Measurements from ENCODE around the gene VSTM1.

The VSTM1 gene

GRCh38 chr19:54029930-54030490 is 33.7 kb downstream of the VSTM1 start:
- Histone ChIP-seq H3K4me3 (ENCODE audit: low read length) (no peak overlapping the region), H3K4me1 (ENCODE audit: insufficient read depth, low read length) (peaks cover 6% of the 10 kb centered on the region), H3K27ac (ENCODE audit: low read depth, low read length) (no peak overlapping the region), H3K36me3 (ENCODE audit: insufficient read depth, low read length) (no peaks in the 10 kb centered on the region), H3K27me3 (ENCODE audit: insufficient read depth, low read length) (no peaks in the 10 kb centered on the region), H3K9ac (ENCODE audit: low read depth, low read length) (no peak overlapping the region), H3K9me3 (ENCODE audit: insufficient read depth, low read depth, low read length) (no peaks in the 10 kb centered on the region)
- 61% methylated on average over 9 of the region's 9 CpGs for WGBS

- Histone ChIP-seq H3K4me1 (ENCODE audit: insufficient read depth, low read length) (no peaks in the 10 kb centered on the region), H3K27me3 (ENCODE audit: insufficient read depth, low read length) (no peaks in the 10 kb centered on the region)
- 93% methylated on average over 3 of the region's 3 CpGs for WGBS
These were observed 34.4 kb downstream of the VSTM1 start for GRCh38 chr19:54029301-54029700.

GRCh38 chr19:54026656-54027055 is 37.0 kb downstream of the VSTM1 start:
- H3K27ac ChIP-seq (ENCODE audit: low read depth, low read length), result no peak overlapping the region
- H3K9ac ChIP-seq (ENCODE audit: low read depth, low read length), result no peak overlapping the region
- H3K9me3 ChIP-seq (ENCODE audit: insufficient read depth, low read depth, low read length), result no peaks in the 10 kb centered on the region
- WGBS, result 94% methylated on average over 7 of the region's 7 CpGs
- no peaks in the 10 kb centered on the region for H3K4me1 ChIP-seq (ENCODE audit: insufficient read depth, low read length)
- no peak overlapping the region for H3K4me3 ChIP-seq (ENCODE audit: low read length)
- no peaks in the 10 kb centered on the region for H3K27me3 ChIP-seq (ENCODE audit: insufficient read depth, low read length)
- H3K36me3 ChIP-seq (ENCODE audit: insufficient read depth, low read length), result no peaks in the 10 kb centered on the region

More at GRCh38 chr19:54029301-54029700, 34.4 kb downstream of the VSTM1 start:
- no peak overlapping the region for H3K4me3 ChIP-seq (ENCODE audit: low read length)
- H3K9me3 ChIP-seq (ENCODE audit: insufficient read depth, low read depth, low read length), result no peaks in the 10 kb centered on the region
- no peak overlapping the region for H3K9ac ChIP-seq (ENCODE audit: low read depth, low read length)
- no peak overlapping the region for H3K27ac ChIP-seq (ENCODE audit: low read depth, low read length)
- H3K36me3 ChIP-seq (ENCODE audit: insufficient read depth, low read length), result no peaks in the 10 kb centered on the region

- Histone ChIP-seq H3K9me3 (ENCODE audit: insufficient read depth, low read depth, low read length) (no peaks in the 10 kb centered on the region), H3K4me1 (ENCODE audit: insufficient read depth, low read length) (peaks cover 8% of the 10 kb centered on the region), H3K4me3 (ENCODE audit: low read length) (no peak overlapping the region), H3K36me3 (ENCODE audit: insufficient read depth, low read length) (no peaks in the 10 kb centered on the region), H3K9ac (ENCODE audit: low read depth, low read length) (no peak overlapping the region), H3K27ac (ENCODE audit: low read depth, low read length) (no peak overlapping the region), H3K27me3 (ENCODE audit: insufficient read depth, low read length) (no peaks in the 10 kb centered on the region)
- 89% methylated on average over 9 of the region's 9 CpGs for whole genome bisulfite sequencing
These were observed 39.0 kb downstream of the VSTM1 start for GRCh38 chr19:54024660-54025059.

- Histone ChIP-seq H3K4me3 (ENCODE audit: low read length) (no peak overlapping the region), H3K27me3 (ENCODE audit: insufficient read depth, low read length) (no peaks in the 10 kb centered on the region), H3K4me1 (ENCODE audit: insufficient read depth, low read length) (peaks cover 8% of the 10 kb centered on the region), H3K36me3 (ENCODE audit: insufficient read depth, low read length) (no peaks in the 10 kb centered on the region), H3K27ac (ENCODE audit: low read depth, low read length) (no peak overlapping the region), H3K9me3 (ENCODE audit: insufficient read depth, low read depth, low read length) (no peaks in the 10 kb centered on the region), H3K9ac (ENCODE audit: low read depth, low read length) (no peak overlapping the region)
- 72% methylated on average over 3 of the region's 3 CpGs for WGBS
These were observed 40.5 kb downstream of the VSTM1 start for GRCh38 chr19:54023191-54023590.

- 91% methylated on average over 13 of the region's 13 CpGs for WGBS
- H3K27ac ChIP-seq (ENCODE audit: low read depth, low read length), result no peak overlapping the region
These were observed 41.8 kb downstream of the VSTM1 start for GRCh38 chr19:54021932-54022331.

GRCh38 chr19:54021363-54021762 is 42.3 kb downstream of the VSTM1 start:
- no peak overlapping the region for H3K4me3 ChIP-seq (ENCODE audit: low read length)
- no peak overlapping the region for H3K9ac ChIP-seq (ENCODE audit: low read depth, low read length)
- no peaks in the 10 kb centered on the region for H3K36me3 ChIP-seq (ENCODE audit: insufficient read depth, low read length)
- H3K27ac ChIP-seq (ENCODE audit: low read depth, low read length), result no peak overlapping the region
- H3K27me3 ChIP-seq (ENCODE audit: insufficient read depth, low read length), result no peaks in the 10 kb centered on the region
- H3K9me3 ChIP-seq (ENCODE audit: insufficient read depth, low read depth, low read length), result no peaks in the 10 kb centered on the region
- H3K4me1 ChIP-seq (ENCODE audit: insufficient read depth, low read length), result peaks cover 8% of the 10 kb centered on the region
- 85% methylated on average over 8 of the region's 8 CpGs for WGBS

More at GRCh38 chr19:54021932-54022331, 41.8 kb downstream of the VSTM1 start:
- no peak overlapping the region for H3K4me3 ChIP-seq (ENCODE audit: low read length)
- H3K9ac ChIP-seq (ENCODE audit: low read depth, low read length), result no peak overlapping the region
- peaks cover 8% of the 10 kb centered on the region for H3K4me1 ChIP-seq (ENCODE audit: insufficient read depth, low read length)
- H3K9me3 ChIP-seq (ENCODE audit: insufficient read depth, low read depth, low read length), result no peaks in the 10 kb centered on the region
- no peaks in the 10 kb centered on the region for H3K27me3 ChIP-seq (ENCODE audit: insufficient read depth, low read length)
- H3K36me3 ChIP-seq (ENCODE audit: insufficient read depth, low read length), result no peaks in the 10 kb centered on the region

- Histone ChIP-seq H3K4me3 (ENCODE audit: low read length) (no peak overlapping the region), H3K4me1 (ENCODE audit: insufficient read depth, low read length) (peaks cover 8% of the 10 kb centered on the region), H3K36me3 (ENCODE audit: insufficient read depth, low read length) (no peaks in the 10 kb centered on the region), H3K9me3 (ENCODE audit: insufficient read depth, low read depth, low read length) (no peaks in the 10 kb centered on the region), H3K9ac (ENCODE audit: low read depth, low read length) (no peak overlapping the region), H3K27ac (ENCODE audit: low read depth, low read length) (no peak overlapping the region), H3K27me3 (ENCODE audit: insufficient read depth, low read length) (no peaks in the 10 kb centered on the region; the same call in 1 of the 2 replicates)
- WGBS, result 92% methylated on average over 4 of the region's 4 CpGs
These were observed 46.4 kb downstream of the VSTM1 start for GRCh38 chr19:54017261-54017660.

- H3K27ac ChIP-seq (ENCODE audit: low read depth, low read length), result no peak overlapping the region
- 79% methylated on average over 19 of the region's 19 CpGs for whole genome bisulfite sequencing
- no peak overlapping the region for H3K9ac ChIP-seq (ENCODE audit: low read depth, low read length)
- no peaks in the 10 kb centered on the region for H3K36me3 ChIP-seq (ENCODE audit: insufficient read depth, low read length)
- no peaks in the 10 kb centered on the region for H3K9me3 ChIP-seq (ENCODE audit: insufficient read depth, low read depth, low read length)
- H3K4me3 ChIP-seq (ENCODE audit: low read length), result no peak overlapping the region
- H3K27me3 ChIP-seq (ENCODE audit: insufficient read depth, low read length), result no peaks in the 10 kb centered on the region; the same call in 1 of the 2 replicates
- H3K4me1 ChIP-seq (ENCODE audit: insufficient read depth, low read length), result peaks cover 9% of the 10 kb centered on the region; the same call in 1 of the 2 replicates
These were observed 48.7 kb downstream of the VSTM1 start for GRCh38 chr19:54014920-54015560.

GRCh38 chr19:54013866-54014265 is 49.8 kb downstream of the VSTM1 start:
- WGBS, result 90% methylated on average over 8 of the region's 8 CpGs
- H3K27me3 ChIP-seq (ENCODE audit: insufficient read depth, low read length), result no peaks in the 10 kb centered on the region; the same call in 1 of the 2 replicates
- H3K4me3 ChIP-seq (ENCODE audit: low read length), result no peak overlapping the region
- no peak overlapping the region for H3K9ac ChIP-seq (ENCODE audit: low read depth, low read length)
- no peak overlapping the region for H3K27ac ChIP-seq (ENCODE audit: low read depth, low read length)
- no peaks in the 10 kb centered on the region for H3K36me3 ChIP-seq (ENCODE audit: insufficient read depth, low read length)
- 0 out of 2 replicates have a peak, but pooled peaks cover 5% of the 10 kb centered on the region for H3K4me1 ChIP-seq (ENCODE audit: insufficient read depth, low read length)
- no peaks in the 10 kb centered on the region for H3K9me3 ChIP-seq (ENCODE audit: insufficient read depth, low read depth, low read length)

- 38% methylated on average over 36 of the region's 36 CpGs for WGBS
- H3K4me1 ChIP-seq (ENCODE audit: insufficient read depth, low read length), result 0 out of 2 replicates have a peak, but pooled peaks cover 5% of the 10 kb centered on the region
- H3K36me3 ChIP-seq (ENCODE audit: insufficient read depth, low read length), result no peaks in the 10 kb centered on the region
- no peaks in the 10 kb centered on the region for H3K9me3 ChIP-seq (ENCODE audit: insufficient read depth, low read depth, low read length)
- H3K27ac ChIP-seq (ENCODE audit: low read depth, low read length), result peak overlapping the region; percentile 61; the same call in 1 of the 2 replicates
- H3K4me3 ChIP-seq (ENCODE audit: low read length), result peak overlapping the region; percentile 38
- H3K9ac ChIP-seq (ENCODE audit: low read depth, low read length), result no peak overlapping the region
- H3K27me3 ChIP-seq (ENCODE audit: insufficient read depth, low read length), result no peaks in the 10 kb centered on the region; the same call in 1 of the 2 replicates
These were observed 52.0 kb downstream of the VSTM1 start for GRCh38 chr19:54011507-54012211.

All from HUES64 (cell line).